Measurements from ENCODE around the gene RPS6KA1.
"Not testable (repeated sequence)": the region's sequence is repeated elsewhere in the genome, so short reads cannot be mapped to it uniquely, and the experiment has no call there.

Gene RPS6KA1

GRCh38 chr1:26598890-26599289, 69.3 kb downstream of the RPS6KA1 start:
- DNase-seq (ENCODE audit: low read depth) = no peak

- peak; percentile 18 for DNase-seq (ENCODE audit: low read depth)
Measured at GRCh38 chr1:26602378-26602959, 72.9 kb downstream of the RPS6KA1 start.

- no peak for DNase-seq (ENCODE audit: low read depth)
Measured at GRCh38 chr1:26603856-26604255, 74.3 kb downstream of the RPS6KA1 start.

- no peak for DNase-seq (ENCODE audit: low read depth)
Measured at GRCh38 chr1:26607186-26607585, 77.6 kb downstream of the RPS6KA1 start.

GRCh38 chr1:26608895-26609294, 79.3 kb downstream of the RPS6KA1 start:
- DNase-seq (ENCODE audit: low read depth) = no peak

GRCh38 chr1:26610781-26611180, 81.2 kb downstream of the RPS6KA1 start:
- no peak for DNase-seq (ENCODE audit: low read depth)

GRCh38 chr1:26612627-26613026, 83.1 kb downstream of the RPS6KA1 start:
- not testable (repeated sequence) for DNase-seq (ENCODE audit: low read depth)

- no peak for DNase-seq (ENCODE audit: low read depth)
Measured at GRCh38 chr1:26614655-26615411, 85.3 kb downstream of the RPS6KA1 start.

- no peak for DNase-seq (ENCODE audit: low read depth)
Measured at GRCh38 chr1:26616881-26617280, 87.3 kb downstream of the RPS6KA1 start.

- DNase-seq (ENCODE audit: low read depth) = no peak
Measured at GRCh38 chr1:26618561-26618960, 89.0 kb downstream of the RPS6KA1 start.

All from non-pigmented ciliary epithelial cell (primary cell).